ENCODE results near the gene INPP5K.

The INPP5K gene

DNA sequence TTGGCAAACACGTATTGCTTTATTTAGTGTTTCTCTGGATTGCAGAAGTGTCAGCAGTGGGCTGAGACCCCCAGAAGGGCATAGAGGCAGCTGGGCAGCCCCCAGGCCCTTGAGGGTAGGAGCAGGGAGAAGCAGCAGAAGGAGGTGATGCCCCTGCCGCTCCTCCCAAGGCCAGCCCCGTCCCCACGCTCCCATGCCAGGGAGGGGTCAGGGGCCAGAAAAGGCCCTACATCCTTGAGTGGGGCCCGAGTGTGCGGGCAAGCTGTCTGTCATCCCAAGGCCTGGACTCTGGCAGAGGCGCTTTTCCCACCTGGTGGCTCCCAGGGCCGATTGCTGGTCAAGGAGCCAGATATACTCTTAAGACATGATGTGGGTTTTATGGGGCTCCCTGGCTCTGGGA, 52.2 kb downstream of the INPP5K start:
- TF ChIP-seq, protein P1, sequence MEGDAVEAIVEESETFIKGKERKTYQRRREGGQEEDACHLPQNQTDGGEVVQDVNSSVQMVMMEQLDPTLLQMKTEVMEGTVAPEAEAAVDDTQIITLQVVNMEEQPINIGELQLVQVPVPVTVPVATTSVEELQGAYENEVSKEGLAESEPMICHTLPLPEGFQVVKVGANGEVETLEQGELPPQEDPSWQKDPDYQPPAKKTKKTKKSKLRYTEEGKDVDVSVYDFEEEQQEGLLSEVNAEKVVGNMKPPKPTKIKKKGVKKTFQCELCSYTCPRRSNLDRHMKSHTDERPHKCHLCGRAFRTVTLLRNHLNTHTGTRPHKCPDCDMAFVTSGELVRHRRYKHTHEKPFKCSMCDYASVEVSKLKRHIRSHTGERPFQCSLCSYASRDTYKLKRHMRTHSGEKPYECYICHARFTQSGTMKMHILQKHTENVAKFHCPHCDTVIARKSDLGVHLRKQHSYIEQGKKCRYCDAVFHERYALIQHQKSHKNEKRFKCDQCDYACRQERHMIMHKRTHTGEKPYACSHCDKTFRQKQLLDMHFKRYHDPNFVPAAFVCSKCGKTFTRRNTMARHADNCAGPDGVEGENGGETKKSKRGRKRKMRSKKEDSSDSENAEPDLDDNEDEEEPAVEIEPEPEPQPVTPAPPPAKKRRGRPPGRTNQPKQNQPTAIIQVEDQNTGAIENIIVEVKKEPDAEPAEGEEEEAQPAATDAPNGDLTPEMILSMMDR (IDR thresholded peaks at IDR 0.05; ENCODE audit: control insufficient read depth, insufficient read depth, low read depth, low read length, missing control alignments), result no peak
- no peak for DNase-seq (ENCODE audit: low read depth)

DNA sequence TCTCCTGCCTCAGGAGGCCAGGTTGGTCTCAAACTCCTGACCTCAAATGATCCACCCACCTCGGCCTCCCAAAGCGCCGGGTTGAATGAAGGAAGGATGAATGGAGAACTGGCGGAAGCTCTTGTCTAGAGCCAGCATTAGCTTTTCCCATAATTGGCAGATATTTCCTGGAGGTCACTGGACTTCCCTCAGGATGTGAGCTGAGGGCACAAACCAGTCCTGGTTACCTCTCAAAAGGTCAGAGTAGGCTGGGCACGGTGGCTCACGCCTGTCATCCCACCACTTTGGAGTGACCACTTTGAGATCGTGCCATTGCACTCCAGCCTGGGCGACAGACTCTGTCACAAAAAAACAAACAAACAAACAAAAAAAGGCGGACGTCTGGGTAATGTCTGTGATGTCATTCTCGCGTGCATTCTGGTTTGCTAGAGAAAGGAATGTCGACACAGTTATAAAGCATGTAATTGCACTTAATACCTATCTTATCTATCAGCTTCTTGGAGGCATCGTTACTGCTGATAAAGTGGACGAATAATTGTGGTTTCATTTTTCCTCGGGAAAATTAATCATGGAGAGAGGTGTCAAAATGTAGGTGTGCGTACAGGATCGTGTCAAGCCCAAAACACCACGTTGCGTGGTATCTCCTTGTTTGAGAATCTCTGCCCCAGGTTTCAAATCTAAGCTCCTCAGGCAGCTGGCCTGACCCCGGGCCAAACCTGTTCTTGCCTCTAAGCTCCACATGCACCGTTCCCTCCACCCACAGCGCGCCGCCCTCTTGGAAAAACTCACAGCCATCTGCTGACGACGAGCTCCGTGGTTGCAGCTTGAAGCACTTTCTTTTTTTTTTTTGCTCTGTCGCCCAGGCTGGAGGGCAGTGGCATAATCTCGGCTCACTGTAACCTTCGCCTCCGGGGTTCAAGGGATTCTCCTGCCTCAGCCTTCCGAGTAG, 54.0 kb downstream of the INPP5K start:
- H3K4me3 ChIP-seq (ENCODE audit: control insufficient read depth, low read depth, low read length), result no peak overlapping the region
- TF ChIP-seq, protein P1 (IDR thresholded peaks at IDR 0.05; ENCODE audit: control insufficient read depth, insufficient read depth, low read depth, low read length, missing control alignments), result no peak
- no peak for DNase-seq (ENCODE audit: low read depth)

More for the DNA sequence above, 52.2 kb downstream of the INPP5K start:
- H3K4me3 ChIP-seq (ENCODE audit: control insufficient read depth, low read depth, low read length), result no peak overlapping the region

DNA sequence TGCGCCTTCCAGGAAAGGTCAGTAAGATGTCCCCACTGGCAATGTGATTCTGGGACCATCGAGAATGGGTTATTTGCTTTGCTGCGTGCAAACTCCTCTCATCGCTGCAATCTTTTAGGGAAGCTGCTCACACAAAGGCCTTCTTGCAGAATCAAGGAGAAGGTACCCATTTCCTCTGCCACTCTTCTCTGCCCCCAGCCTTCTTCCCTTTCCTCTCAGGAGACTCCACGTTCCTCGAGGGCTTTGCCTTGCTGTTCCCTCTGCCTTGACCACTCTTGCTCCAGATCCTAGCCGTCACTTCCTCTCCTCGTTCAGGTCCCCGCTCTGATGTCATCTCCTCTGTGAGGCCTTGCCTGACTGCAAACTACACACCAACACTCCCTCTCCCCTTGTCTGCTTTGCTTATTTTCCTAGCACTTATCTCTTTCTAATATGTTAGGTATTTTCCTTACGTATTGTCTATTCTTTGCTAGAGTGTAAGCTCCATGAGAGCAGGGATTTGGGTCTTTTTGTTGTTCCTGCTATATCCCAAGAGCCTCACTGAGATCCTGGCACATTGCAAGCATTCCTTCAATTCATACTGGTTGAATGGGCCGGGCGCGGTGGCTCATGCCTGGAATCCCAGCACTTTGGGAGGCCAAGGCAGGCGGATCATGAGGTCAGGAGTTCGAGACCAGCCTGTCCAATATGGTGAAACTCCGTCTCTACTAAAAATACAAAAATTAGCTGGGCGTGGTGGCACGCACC, 55.0 kb downstream of the INPP5K start:
- TF ChIP-seq, protein P1 (IDR thresholded peaks at IDR 0.05; ENCODE audit: control insufficient read depth, insufficient read depth, low read depth, low read length, missing control alignments), result no peak
- no peak for DNase-seq (ENCODE audit: low read depth)
- H3K4me3 ChIP-seq (ENCODE audit: control insufficient read depth, low read depth, low read length), result no peak overlapping the region

DNA sequence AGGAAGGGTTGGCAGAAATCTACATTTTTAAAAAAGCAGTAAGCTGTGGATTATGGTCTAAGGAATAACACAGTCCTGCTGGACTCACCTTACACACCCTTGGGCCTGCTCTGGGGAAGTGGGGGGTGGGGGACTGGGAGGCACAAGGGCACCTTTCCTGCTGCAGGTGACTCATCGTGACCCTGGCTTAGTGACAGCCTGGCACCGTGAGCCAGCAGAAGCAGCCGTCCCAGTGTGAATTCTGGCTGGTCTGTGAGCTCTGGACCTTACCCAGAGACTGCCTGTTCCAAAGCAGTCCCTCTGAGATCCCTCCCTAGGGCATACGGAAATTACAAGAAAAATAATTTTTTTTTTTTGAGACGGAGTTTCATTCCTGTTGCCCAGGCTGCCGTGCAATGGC, 56.2 kb downstream of the INPP5K start:
- no peak overlapping the region for H3K4me3 ChIP-seq (ENCODE audit: control insufficient read depth, low read depth, low read length)
- DNase-seq (ENCODE audit: low read depth), result no peak
- TF ChIP-seq, protein P1 (IDR thresholded peaks at IDR 0.05; ENCODE audit: control insufficient read depth, insufficient read depth, low read depth, low read length, missing control alignments), result no peak

DNA sequence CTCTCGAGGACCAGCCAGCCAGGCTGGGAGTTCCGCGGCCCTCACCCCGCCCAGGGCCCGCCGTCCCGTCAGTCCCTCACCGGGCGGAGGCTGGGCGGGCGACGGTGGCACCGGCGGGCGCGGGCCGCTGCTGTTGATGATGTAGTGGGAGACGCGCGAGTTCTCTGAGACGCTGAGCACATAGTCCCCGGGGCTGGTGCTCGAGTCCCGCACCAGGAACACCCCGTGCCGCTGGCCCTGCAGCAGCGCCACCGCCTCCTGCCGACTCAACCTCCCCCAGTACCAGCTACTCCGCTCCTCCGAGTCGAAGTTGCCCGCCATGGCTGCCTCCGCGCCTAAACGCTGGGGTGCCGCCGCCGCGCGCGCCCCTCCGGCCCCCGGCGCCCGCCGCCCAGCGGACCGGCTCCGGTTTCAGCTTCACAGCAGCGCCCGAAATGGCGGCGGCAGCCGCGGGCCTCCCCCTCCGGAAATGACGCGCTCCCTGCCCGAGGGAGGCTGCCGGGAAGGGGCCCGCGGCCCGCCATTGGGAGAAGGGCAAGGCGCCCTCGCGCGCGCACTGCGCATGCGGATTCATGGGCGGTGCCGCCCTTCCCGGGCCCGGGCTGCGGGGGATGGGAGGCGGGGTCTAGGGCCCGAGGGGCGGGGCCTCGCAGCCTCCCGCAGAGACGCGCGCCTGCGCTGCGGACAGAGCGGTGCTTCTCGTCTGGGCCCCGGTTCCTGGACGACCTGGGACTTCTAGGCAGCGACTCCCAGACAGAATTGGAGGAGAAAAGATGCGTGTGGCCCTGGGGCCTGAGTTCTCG, 60.4 kb downstream of the INPP5K start, which contains the start of gene CRK:
CRK (minus strand) TSS at position 436 of the 803 bp plus-strand sequence; CDS start at position 321, 115 bp downstream.
- TF ChIP-seq, protein P1 (IDR thresholded peaks at IDR 0.05; ENCODE audit: control insufficient read depth, insufficient read depth, low read depth, low read length, missing control alignments), result no peak
- peak; percentile 70 for DNase-seq (ENCODE audit: low read depth)
- peak within 1 kb of the TSS; percentile 70 for H3K4me3 ChIP-seq (ENCODE audit: control insufficient read depth, low read depth, low read length)

DNA sequence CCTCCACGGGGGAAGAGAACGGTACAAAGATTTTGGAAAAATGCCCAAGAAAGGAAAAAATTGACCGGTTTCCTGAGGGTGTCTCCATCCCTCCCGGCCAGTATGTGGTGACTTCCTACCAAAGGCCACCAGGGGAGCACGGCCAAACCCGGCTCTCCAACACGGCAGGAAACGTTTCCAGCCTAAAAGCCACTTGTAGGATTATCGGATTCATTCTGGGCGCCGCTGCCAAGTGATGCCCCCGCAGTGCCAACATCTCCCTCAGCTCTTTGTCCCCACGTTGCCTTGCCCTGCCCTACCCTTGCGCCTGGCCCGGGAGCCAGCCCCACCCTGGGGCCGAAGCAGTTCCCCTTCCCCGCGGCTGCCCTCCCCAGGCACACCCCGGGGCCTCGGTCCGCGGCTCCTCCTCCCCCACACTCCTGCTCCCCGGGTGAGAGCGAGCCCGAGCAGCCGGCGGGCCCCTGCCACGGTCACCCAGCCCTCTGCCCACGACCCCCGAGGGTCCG, 61.1 kb downstream of the INPP5K start:
- H3K4me3 ChIP-seq (ENCODE audit: control insufficient read depth, low read depth, low read length), result peak overlapping the region; percentile 70
- TF ChIP-seq, protein P1 (IDR thresholded peaks at IDR 0.05; ENCODE audit: control insufficient read depth, insufficient read depth, low read depth, low read length, missing control alignments), result peak; percentile 71
- DNase-seq (ENCODE audit: low read depth), result peak; percentile 28
